ENCODE measurements around the gene SEC16B.

GRCh38 chr1:177897281-177897997 lies 72.4 kb downstream of the SEC16B start:
- TF ChIP-seq PBX3 (CRISPR knock-in tag; IDR thresholded peaks at IDR 0.05; ENCODE audit: borderline replicate concordance) = no peak
- TF ChIP-seq KLF6 (CRISPR knock-in tag; IDR thresholded peaks at IDR 0.05) = no peak
- no peak for TF ChIP-seq NFIC (IDR thresholded peaks at IDR 0.05; ENCODE audit: low read length)
- TF ChIP-seq GFI1 (CRISPR knock-in tag; IDR thresholded peaks at IDR 0.05; ENCODE audit: borderline replicate concordance) = no peak
- TF ChIP-seq JDP2 (CRISPR knock-in tag; IDR thresholded peaks at IDR 0.05; ENCODE audit: borderline replicate concordance) = no peak
- no peak for TF ChIP-seq PATZ1 (CRISPR knock-in tag; IDR thresholded peaks at IDR 0.05)
- no peak for TF ChIP-seq ZBTB21 (CRISPR knock-in tag; IDR thresholded peaks at IDR 0.05)
- TF ChIP-seq JUNB (CRISPR knock-in tag; IDR thresholded peaks at IDR 0.05; ENCODE audit: borderline replicate concordance) = no peak
- no peak for TF ChIP-seq ZNF124 (CRISPR knock-in tag; IDR thresholded peaks at IDR 0.05)
- no peak for TF ChIP-seq ZNF550 (CRISPR knock-in tag; IDR thresholded peaks at IDR 0.05; ENCODE audit: borderline replicate concordance)
- no peak for TF ChIP-seq NR2C2 (CRISPR knock-in tag; IDR thresholded peaks at IDR 0.05; ENCODE audit: borderline replicate concordance)

Measured in HepG2 (cell line).